Common myeloid progenitor, CD34-positive (primary cell): ENCODE measurements around the gene HLA-DOB.

Experiments used
- CTCF ChIA-PET: fragments of 350-600 bp; sonication (Branson Sonifier 250); formaldehyde crosslinking; loops from one replicate; lab custom pipeline; 2021; ENCODE audit warnings: antibody characterized with exemption; lab: Charles Lee
- POLR2A ChIA-PET: fragments of 350-600 bp; sonication (Branson Sonifier 250); formaldehyde crosslinking; loops from one replicate; lab custom pipeline; 2021; ENCODE audit warnings: antibody characterized with exemption; lab: Charles Lee
- DNase-seq, 3 donors: peaks; one replicate each; pipeline versions ENCODE4 v3.0.0 to v3.0.0-alpha.2; 2013
- H3K27ac ChIP-seq, 2 experiments: 1 replicate in 1 of 2; 2 replicates in 1 of 2; pipeline ENCODE4 v1.7.0; 2013; ENCODE audit warnings: inconsistent platforms in 2 of 2, low read length in 2 of 2, mild to moderate bottlenecking in 2 of 2, low read depth in 1 of 2, moderate library complexity in 1 of 2; ENCODE audit not compliant: severe bottlenecking in 2 of 2, insufficient read depth in 1 of 2, poor library complexity in 1 of 2
- H3K27me3 ChIP-seq, 5 experiments: replicated peaks in 2 of 5; 1 replicate in 3 of 5; 2 replicates in 2 of 5; pipeline versions ENCODE4 v1.6.1 to v1.7.0; 2013; ENCODE audit warnings: low read length in 4 of 5, mild to moderate bottlenecking in 2 of 5, moderate library complexity in 2 of 5, inconsistent platforms in 1 of 5; ENCODE audit not compliant: insufficient read depth in 5 of 5, control insufficient read depth in 4 of 5
- H3K36me3 ChIP-seq, 4 experiments: 1 replicate in 2 of 4; 2 replicates in 2 of 4; pipeline versions ENCODE4 v1.6.1 to v1.7.0; 2013; ENCODE audit warnings: low read length in 3 of 4, control low read depth in 1 of 4, mild to moderate bottlenecking in 1 of 4; ENCODE audit not compliant: control insufficient read depth in 4 of 4, insufficient read depth in 4 of 4
- H3K4me1 ChIP-seq, 4 experiments: 1 replicate in 3 of 4; 2 replicates in 1 of 4; pipeline versions ENCODE4 v1.6.1 to v1.7.1; 2013; ENCODE audit warnings: low read length in 3 of 4, mild to moderate bottlenecking in 3 of 4, control low read depth in 1 of 4, inconsistent platforms in 1 of 4, moderate library complexity in 1 of 4; ENCODE audit not compliant: control insufficient read depth in 4 of 4, insufficient read depth in 4 of 4; ENCODE audit errors: control extremely low read depth in 1 of 4
- H3K4me3 ChIP-seq, 7 experiments: 1 replicate in 4 of 7; 2 replicates in 3 of 7; pipeline versions ENCODE4 v1.5.1 to v1.7.0; 2013; ENCODE audit warnings: mild to moderate bottlenecking in 7 of 7, low read length in 6 of 7, moderate library complexity in 6 of 7, inconsistent platforms in 2 of 7, low read depth in 2 of 7, control low read depth in 1 of 7; ENCODE audit not compliant: insufficient read depth in 4 of 7, control insufficient read depth in 1 of 7; ENCODE audit errors: extremely low read depth in 1 of 7
- H3K9me3 ChIP-seq, 5 experiments: 1 replicate in 4 of 5; 2 replicates in 1 of 5; pipeline versions ENCODE4 v1.6.1 to v1.7.1; 2013; ENCODE audit warnings: low read length in 4 of 5, mild to moderate bottlenecking in 2 of 5, inconsistent platforms in 1 of 5, low read depth in 1 of 5, moderate library complexity in 1 of 5; ENCODE audit not compliant: control insufficient read depth in 4 of 5, insufficient read depth in 2 of 5; ENCODE audit errors: control extremely low read depth in 1 of 5
- WGBS: methylation state at CpG from one replicate; pipeline ENCODE4 v1.1.5; 2013; ENCODE audit not compliant: insufficient coverage; 5-methylcytosine and 5-hydroxymethylcytosine counted together

HLA-DOB gene

GRCh38 chr6:32843979-32844838 is 27.4 kb upstream of the HLA-DOB start, which contains the start of gene PSMB8:
Gene PSMB8 (minus strand): TSS chr6:32844047. CDS start chr6:32843996, 51 bp downstream.
- H3K27ac ChIP-seq = peak within 1 kb of the TSS; percentile 80 to 92
- peak; percentile 96 to 97 (median 97) for DNase-seq
- POLR2A ChIA-PET = interaction anchor here (1.0 to 3.0 kb wide), 4 partner anchors 10 to 128 kb away, joined by 3 to 29 read pairs (median 5); partner anchors contain the start of genes PSMB9 and TAP1
- 0% methylated on average over 32 of the region's 40 CpGs for WGBS
- peaks cover 28 to 62% (median 40%) of the 10 kb centered on the region in 4 experiments for H3K36me3 ChIP-seq
- no peaks in the 10 kb centered on the region for H3K27me3 ChIP-seq
- CTCF ChIA-PET = interaction anchor here (1.5 to 3.8 kb wide), 6 partner anchors 10 to 127 kb away, joined by 5 to 49 read pairs (median 12); partner anchors contain the start of genes PSMB9 and TAP1
- H3K9me3 ChIP-seq = no peaks in the 10 kb centered on the region
- H3K4me3 ChIP-seq = peak within 1 kb of the TSS; percentile 88 to 98 (median 94)
- peaks cover 23 to 71% (median 40%) of the 10 kb centered on the region in 4 experiments for H3K4me1 ChIP-seq

GRCh38 chr6:32843331-32843978 is 26.7 kb upstream of the HLA-DOB start:
- peak overlapping the region; percentile 88 to 98 (median 94) for H3K4me3 ChIP-seq
- ChIA-PET POLR2A (interaction anchor here (2.9 to 3.0 kb wide), 2 partner anchors 10 kb away, joined by 11 to 29 read pairs; partner anchors contain the start of genes PSMB9 and TAP1), CTCF (interaction anchor here (1.2 to 3.8 kb wide), 8 partner anchors 11 to 128 kb away, joined by 3 to 49 read pairs (median 12); partner anchors contain the start of genes PSMB9 and TAP1)
- H3K27me3 ChIP-seq = no peaks in the 10 kb centered on the region
- 0% methylated on average over 21 of the region's 28 CpGs for WGBS
- H3K27ac ChIP-seq = peak overlapping the region; percentile 80 to 92
- peak in 1 of 3 donors; percentile 22 for DNase-seq
- peaks cover 22 to 54% (median 36%) of the 10 kb centered on the region in 4 experiments for H3K36me3 ChIP-seq
- H3K9me3 ChIP-seq = no peaks in the 10 kb centered on the region
- H3K4me1 ChIP-seq = peaks cover 23 to 72% (median 40%) of the 10 kb centered on the region in 4 experiments

GRCh38 chr6:32842690-32843089 is 25.9 kb upstream of the HLA-DOB start:
- peaks cover 16 to 47% (median 29%) of the 10 kb centered on the region in 4 experiments for H3K36me3 ChIP-seq
- H3K9me3 ChIP-seq = no peaks in the 10 kb centered on the region
- peaks cover 23 to 75% (median 45%) of the 10 kb centered on the region in 4 experiments for H3K4me1 ChIP-seq
- DNase-seq = no peak
- POLR2A ChIA-PET = interaction anchor here (0.7 to 2.9 kb wide), 2 partner anchors 11 to 347 kb away, joined by 3 to 11 read pairs; partner anchors contain the start of genes PSMB9 and TAP1
- H3K4me3 ChIP-seq = peak overlapping the region; percentile 18 to 98 (median 90)
- no peaks in the 10 kb centered on the region for H3K27me3 ChIP-seq
- no peak overlapping the region for H3K27ac ChIP-seq
- 93% methylated on average over 5 of the region's 8 CpGs for WGBS
- CTCF ChIA-PET = interaction anchor here (0.8 to 2.8 kb wide), 7 partner anchors 8 to 26 kb away, joined by 3 to 26 read pairs (median 3); partner anchors contain the start of genes PSMB9 and TAP1

DNA sequence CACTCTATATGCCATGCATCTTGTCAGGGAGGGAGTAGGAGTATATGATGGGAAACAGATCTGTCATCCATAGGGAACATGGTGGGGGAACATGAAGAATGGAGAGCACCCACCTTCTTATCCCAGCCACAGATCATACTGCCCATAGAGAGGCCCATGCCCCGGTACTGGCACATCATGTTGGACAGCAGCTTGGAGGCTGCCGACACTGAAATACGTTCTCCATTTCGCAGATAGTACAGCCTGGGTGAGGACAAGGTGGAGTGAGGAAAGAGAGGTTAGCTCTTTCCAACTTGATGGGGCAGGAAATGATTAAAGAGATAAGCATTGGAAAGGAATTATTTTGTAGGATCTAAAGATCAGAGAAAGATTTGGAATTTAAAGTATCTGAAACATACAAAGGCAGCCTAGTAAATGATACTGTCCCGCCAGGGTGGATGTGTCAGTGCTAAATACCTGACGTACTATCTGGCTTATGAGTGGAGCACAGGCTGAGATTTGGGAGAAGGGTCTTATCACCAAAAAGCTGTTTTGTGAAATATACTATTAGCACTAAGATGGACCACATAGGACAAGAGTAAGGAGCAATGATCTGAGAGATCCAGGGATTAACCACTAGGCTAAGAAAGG is 25.3 kb upstream of the HLA-DOB start:
- Histone ChIP-seq H3K9me3 (no peaks in the 10 kb centered on the region), H3K27me3 (no peaks in the 10 kb centered on the region), H3K4me3 (peak overlapping the region in 4 of 7 experiments; percentile 90 to 98 (median 94)), H3K4me1 (peaks cover 23 to 79% (median 50%) of the 10 kb centered on the region in 4 experiments), H3K27ac (no peak overlapping the region), H3K36me3 (peaks cover 14 to 42% (median 23%) of the 10 kb centered on the region in 4 experiments)
- CTCF ChIA-PET = interaction anchor here (0.8 to 2.8 kb wide), 8 partner anchors 9 to 139 kb away, joined by 3 to 26 read pairs (median 4); partner anchors contain the start of genes PSMB9 and TAP1
- no peak for DNase-seq
- POLR2A ChIA-PET = interaction anchor here (0.7 to 2.9 kb wide), 2 partner anchors 12 to 347 kb away, joined by 3 to 11 read pairs; partner anchors contain the start of genes PSMB9 and TAP1
- 93% methylated on average over 4 of the region's 6 CpGs for WGBS

GRCh38 chr6:32840604-32841246 is 23.9 kb upstream of the HLA-DOB start:
- Histone ChIP-seq H3K4me3 (peak overlapping the region in 2 of 7 experiments; percentile 4 to 21), H3K27ac (peak overlapping the region in 1 of 2 experiments; percentile 19), H3K36me3 (peaks cover 10 to 34% (median 18%) of the 10 kb centered on the region in 4 experiments), H3K4me1 (peaks cover 16 to 66% (median 46%) of the 10 kb centered on the region in 4 experiments), H3K27me3 (no peaks in the 10 kb centered on the region), H3K9me3 (no peaks in the 10 kb centered on the region)
- ChIA-PET CTCF (interaction anchor here (1.6 to 3.6 kb wide), 4 partner anchors 14 to 140 kb away, joined by 4 to 52 read pairs (median 24); partner anchors contain the start of genes PSMB9 and TAP1), POLR2A (interaction anchor here (2.9 kb wide), 1 partner anchor 13 kb away, joined by 11 read pairs; the partner anchor contains the start of genes PSMB9 and TAP1)
- 35% methylated on average over 9 of the region's 9 CpGs for WGBS
- DNase-seq = peak in 1 of 3 donors; percentile 24
